HFF-Myc (cell line): ENCODE data around the gene SPRY4.
"Not testable (repeated sequence)": the region's sequence is repeated elsewhere in the genome, so short reads cannot be mapped to it uniquely, and the experiment has no call there.

Experiments used
- DNase-seq: peaks from one replicate; pipeline ENCODE4 v3.0.0-alpha.2; 2011; ENCODE audit warnings: low read depth; ENCODE audit errors: extremely low read depth
- H3K4me3 ChIP-seq: replicated peaks from 2 replicates; pipeline ENCODE4 v1.5.1; 2011; ENCODE audit warnings: low read depth, mild to moderate bottlenecking, control low read depth, low read length
- CTCF ChIP-seq: IDR thresholded peaks from 2 replicates; pipeline ENCODE4 v1.5.1; 2012; ENCODE audit warnings: mild to moderate bottlenecking, low read depth, low read length, control low read depth; ENCODE audit errors: missing control alignments

SPRY4 gene

DNA sequence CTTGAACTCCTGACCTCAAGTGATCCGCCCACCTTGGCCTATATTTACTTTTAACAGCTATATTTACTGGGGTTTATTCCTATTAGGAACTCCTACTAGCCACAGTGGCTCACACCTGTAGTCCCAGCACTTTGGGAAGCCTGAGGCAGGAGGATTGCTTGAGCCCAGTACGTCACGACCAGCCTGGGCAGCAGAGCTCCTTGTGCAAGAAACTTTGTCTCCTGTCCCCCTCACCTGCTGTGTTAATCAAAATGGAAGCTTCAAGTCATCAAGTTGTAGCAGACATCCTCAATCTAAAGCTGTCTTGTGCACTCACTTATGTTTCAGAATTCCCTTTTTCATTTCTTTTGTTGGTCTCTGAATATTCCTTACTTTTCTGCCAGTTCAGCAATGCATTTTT lies 15.0 kb upstream of the SPRY4 start:
- no peak for TF ChIP-seq CTCF
- no peak overlapping the region for H3K4me3 ChIP-seq
- DNase-seq = no peak

DNA sequence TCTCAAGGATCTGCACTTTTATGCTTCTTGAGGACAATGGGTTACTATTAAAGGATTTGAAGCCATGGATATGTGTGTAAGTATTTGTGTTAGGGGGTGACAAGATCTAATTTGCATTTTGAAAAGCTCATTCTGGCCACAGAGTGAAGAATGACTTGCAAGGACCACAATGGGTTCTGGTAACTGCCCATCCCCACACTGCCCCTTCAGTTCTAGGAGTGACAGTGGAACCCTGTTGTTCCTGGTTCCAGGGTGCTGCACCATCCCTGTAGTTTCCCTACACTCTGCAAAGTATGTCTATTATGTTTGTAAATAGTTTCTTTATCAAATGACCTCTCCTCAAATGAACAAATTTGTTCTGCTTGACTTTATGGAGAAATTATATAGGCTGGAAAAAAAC lies 9.7 kb upstream of the SPRY4 start:
- TF ChIP-seq CTCF = no peak
- H3K4me3 ChIP-seq = no peak overlapping the region
- no peak for DNase-seq

DNA sequence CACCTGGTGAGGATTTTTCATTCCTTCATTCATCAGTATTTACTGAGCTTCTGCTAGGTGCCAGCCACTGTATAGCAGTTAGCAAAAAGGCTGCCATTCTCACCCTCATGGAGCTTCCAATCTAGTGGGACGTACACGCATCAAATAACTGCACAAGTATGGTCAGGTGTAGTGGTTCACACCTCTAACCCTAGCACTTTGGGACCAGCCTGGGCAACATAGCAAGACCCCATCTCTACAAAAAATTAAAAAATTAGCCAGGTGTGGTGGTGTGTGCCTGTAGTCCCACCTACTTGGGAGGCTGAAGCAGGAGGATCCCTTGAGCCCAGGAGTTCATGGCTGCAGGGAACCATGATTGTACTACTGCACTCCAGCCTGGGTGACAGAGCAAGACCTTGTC lies 8.9 kb upstream of the SPRY4 start:
- not testable (repeated sequence) for H3K4me3 ChIP-seq, DNase-seq

DNA sequence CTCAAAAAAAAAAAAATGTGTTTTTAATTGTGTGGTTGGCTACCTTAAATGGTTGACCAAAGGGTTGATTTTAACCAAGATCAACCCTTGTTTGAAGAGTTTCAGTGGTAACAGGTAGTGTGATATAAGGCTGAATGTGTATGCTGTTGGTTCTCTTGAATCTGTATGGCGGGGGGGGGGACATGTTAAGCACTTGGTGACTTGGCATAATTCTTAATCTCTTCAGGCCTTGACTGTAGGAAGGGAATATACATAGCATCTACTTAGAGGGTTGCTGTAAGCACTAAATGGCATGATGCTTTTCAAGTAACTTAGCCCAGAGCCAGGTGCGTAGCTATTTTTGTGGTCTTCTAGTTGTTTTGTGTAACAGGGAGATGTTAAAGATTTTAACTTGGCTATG lies 5.6 kb upstream of the SPRY4 start:
- no peak for TF ChIP-seq CTCF
- DNase-seq = no peak

GRCh38 chr5:142330026-142330425 lies 5.2 kb upstream of the SPRY4 start:
- H3K4me3 ChIP-seq = no peak overlapping the region
- TF ChIP-seq CTCF = no peak
- no peak for DNase-seq

More for the DNA sequence above, 5.6 kb upstream of the SPRY4 start:
- no peak overlapping the region for H3K4me3 ChIP-seq

DNA sequence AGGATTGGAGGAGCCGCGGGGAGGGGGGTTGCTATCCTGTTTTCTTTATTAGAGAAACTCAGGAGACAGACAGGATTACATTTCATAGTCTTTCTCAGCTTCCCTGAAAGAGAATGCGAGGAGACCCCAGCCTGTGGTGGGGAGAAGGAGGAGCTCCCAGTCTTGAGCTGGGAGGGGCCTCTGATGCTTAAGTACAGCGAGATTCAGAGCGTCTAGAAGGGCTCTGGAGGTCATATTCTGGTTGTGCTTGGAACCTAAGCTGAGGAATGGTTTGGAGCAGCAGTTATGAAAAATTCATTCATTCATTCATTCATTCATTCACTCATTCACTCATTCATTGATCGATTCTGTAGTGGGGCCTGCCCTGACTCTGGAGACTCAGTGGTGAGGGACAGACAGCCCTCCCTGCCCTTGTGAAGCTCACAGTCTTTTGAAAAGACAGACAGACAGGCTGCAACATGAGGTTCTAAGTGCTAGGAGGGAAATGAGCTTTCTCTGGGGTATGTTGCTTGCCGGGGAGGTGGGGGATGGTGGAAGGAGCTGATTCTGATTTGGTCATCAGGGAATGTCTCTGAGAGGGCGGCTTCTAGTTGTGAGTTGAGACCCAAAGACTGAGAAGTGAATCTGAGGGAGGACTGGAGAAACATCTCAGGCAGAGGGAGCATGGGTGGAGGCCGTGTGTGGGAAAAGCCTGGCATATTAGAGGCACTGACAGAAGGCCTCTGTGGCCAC lies 2.5 kb upstream of the SPRY4 start:
- H3K4me3 ChIP-seq = peak overlapping the region; percentile 98
- TF ChIP-seq CTCF = no peak
- no peak for DNase-seq

GRCh38 chr5:142326480-142326938 lies 1.7 kb upstream of the SPRY4 start:
- TF ChIP-seq CTCF = no peak
- peak overlapping the region; percentile 98 for H3K4me3 ChIP-seq

More at GRCh38 chr5:142326480-142326938, 1.7 kb upstream of the SPRY4 start:
- no peak for DNase-seq
